ENCODE results near the gene BMPR1A.

BMPR1A gene

GRCh38 chr10:86768412-86769062 is 12.1 kb downstream of the BMPR1A start:
- no peak for DNase-seq

- DNase-seq, result no peak
Measured at GRCh38 chr10:86769991-86770390, 13.6 kb downstream of the BMPR1A start.

GRCh38 chr10:86770412-86770960 is 14.1 kb downstream of the BMPR1A start:
- no peak for DNase-seq

DNA sequence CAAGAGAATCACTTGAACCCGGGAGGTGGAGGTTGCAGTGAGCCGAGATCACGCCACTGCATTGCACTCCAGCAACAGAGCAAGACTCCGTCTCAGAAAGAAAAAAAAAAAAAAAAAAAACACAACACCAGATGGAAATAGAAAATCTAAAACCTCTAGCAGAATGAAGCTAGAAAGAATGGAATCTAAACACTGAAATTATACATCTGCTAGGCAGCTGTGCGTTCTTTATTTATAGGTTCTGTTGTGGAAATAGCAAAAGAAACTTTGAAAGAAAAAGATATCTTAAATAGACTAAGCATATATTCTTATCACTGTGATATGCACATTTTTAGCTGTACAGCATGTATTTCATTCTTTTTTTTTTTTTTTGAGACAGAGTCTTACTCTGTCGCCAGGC is 17.1 kb downstream of the BMPR1A start:
- no peak for DNase-seq

DNA sequence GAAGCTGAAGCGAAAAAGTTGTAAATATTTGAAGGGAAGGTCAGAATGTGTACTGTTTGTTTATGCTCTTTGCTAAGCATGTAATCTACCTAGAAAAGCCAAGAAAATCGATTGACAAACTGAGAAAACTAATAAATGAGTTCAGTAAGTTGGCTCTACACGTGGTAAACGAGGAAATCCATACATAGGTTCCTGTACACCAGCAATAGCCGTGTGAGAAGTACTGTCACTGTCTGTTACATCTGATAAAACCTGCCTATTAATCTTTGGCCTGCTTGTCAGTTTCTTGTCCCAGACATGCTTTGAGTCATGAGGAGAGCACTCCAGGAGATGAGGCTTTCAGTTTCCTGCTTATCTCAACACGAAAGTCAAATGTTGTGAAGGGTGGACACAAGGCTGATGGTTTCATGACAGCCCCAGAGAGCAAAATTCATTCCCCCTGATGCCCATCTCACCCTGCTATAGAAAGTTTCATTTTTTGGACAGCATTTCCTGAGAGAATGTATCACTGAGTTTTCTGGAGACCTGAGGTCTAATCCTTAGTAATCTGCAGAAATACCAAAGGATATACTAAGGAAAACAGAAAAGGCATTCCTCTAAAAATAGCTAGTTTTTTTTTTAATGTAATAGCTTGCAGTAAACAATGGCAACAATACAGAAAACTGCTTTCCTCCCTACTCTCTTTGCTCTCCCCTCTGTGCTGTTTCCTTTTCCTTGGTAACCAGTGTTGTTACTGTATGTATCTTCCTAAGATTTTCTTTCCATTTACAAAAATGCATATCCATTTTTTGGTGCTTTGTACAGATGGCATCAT is 18.8 kb downstream of the BMPR1A start:
- DNase-seq, result no peak

DNA sequence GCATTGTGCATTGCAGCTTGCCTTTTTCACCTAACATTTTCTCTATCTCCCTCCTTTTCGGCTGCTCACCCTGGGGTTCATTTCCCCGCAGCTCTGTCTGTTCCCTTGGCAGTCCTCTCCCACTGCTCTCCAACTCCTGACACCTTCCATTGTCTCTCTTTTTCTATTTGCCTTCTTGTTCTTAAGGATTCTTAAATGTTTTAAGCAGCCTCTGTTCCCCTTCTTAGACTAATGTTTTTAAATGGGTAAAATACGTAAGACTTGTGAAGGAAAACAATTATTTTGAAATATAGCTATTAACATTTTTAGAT is 19.4 kb downstream of the BMPR1A start:
- DNase-seq, result no peak

- no peak for DNase-seq
Measured at GRCh38 chr10:86779220-86780017, 23.0 kb downstream of the BMPR1A start.

DNA sequence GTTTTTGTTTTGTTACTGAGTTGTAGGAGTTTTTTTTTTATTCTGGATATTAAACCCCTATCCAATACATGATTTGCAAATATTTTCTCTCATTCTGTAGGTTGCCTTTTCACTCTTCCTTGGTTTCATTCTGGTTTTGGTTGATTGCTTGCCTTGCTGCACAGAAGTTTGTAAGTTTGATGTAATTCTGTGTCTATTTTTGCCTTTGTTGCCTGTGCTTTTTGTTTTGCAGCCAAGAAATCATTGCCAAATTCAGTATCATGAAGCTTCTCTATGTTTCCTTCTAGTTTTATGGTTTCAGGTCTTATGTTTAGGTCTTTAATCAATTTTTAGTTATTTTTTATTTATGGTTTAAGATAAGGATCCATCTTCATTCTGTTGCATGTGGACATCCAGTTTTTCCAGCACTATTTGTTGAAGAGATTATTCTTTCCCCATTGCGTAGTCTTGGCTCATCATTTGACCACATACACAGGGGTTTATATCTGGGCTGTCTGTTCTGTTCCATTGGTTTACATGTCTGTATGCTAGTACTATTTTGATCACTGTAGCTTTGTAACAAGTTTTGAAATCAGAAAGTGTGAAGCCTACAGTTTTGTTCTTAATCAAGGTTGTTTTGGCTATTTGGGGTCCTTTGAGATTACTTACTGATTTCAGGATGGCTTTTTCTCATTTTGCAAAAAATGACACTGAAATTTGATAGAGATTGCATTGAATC is 26.4 kb downstream of the BMPR1A start:
- DNase-seq, result no peak

- no peak for DNase-seq
Measured at GRCh38 chr10:86785037-86785436, 28.6 kb downstream of the BMPR1A start.

- DNase-seq, result no peak
Measured at GRCh38 chr10:86785968-86786367, 29.5 kb downstream of the BMPR1A start.

- no peak for DNase-seq
Measured at GRCh38 chr10:86786368-86786767, 29.9 kb downstream of the BMPR1A start.

DNA sequence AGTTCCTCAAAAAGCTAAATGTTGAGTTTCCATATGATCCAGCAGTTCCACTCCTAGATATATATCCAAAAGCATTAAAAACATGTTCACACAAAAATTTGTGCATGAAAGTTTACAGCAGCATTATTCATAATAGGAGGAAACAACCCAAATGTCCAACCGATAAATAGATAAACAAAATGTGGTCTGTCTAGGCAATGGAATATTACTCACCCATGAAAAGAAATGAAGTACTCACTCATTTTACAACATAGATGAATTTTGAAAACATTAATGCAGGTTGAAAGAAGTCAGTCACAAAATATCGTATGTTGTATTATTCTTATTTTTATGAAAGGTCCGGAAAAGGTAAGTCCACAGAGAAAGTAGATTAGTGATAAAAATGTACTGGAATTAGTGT is 34.0 kb downstream of the BMPR1A start:
- no peak for DNase-seq

- no peak for DNase-seq
Measured at GRCh38 chr10:86792461-86793167, 36.2 kb downstream of the BMPR1A start.

- no peak for DNase-seq
Measured at GRCh38 chr10:86793696-86794095, 37.3 kb downstream of the BMPR1A start.

DNA sequence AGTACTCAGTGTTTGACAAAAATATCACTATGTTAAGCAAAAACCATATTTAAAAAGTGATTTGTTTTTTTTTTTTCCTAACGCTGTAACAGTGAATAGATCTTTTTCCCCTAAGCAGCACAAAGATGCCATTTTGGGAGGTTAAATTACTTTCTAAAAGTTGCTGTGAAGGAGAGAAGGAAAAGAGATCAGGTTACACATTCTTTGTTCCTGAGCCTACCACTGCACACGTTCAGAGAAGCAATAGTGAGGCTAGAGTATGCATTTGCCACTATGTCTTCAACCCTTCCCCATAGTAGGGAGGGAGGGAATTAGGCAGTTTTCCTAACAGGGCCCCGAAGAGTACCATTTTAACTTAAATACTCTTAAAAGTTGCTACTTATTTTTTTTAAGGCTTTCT is 38.9 kb downstream of the BMPR1A start:
- no peak for DNase-seq

- DNase-seq, result no peak
Measured at GRCh38 chr10:86798025-86798424, 41.6 kb downstream of the BMPR1A start.

- DNase-seq, result peak; percentile 1
Measured at GRCh38 chr10:86798611-86799010, 42.2 kb downstream of the BMPR1A start.

- DNase-seq, result no peak
Measured at GRCh38 chr10:86799188-86799845, 42.9 kb downstream of the BMPR1A start.

- DNase-seq, result no peak
Measured at GRCh38 chr10:86801995-86802394, 45.6 kb downstream of the BMPR1A start.

- DNase-seq, result no peak
Measured at GRCh38 chr10:86802473-86803108, 46.2 kb downstream of the BMPR1A start.

- no peak for DNase-seq
Measured at GRCh38 chr10:86803156-86803555, 46.7 kb downstream of the BMPR1A start.

Measured in CD4-positive, alpha-beta T cell treated with Interleukin-10 for 1 hour (primary cell).